Muscle layer of duodenum (tissue), 2 donors: ENCODE measurements around the gene CCDC87.
"Not testable (repeated sequence)": the region's sequence is repeated elsewhere in the genome, so short reads cannot be mapped to it uniquely, and the experiment has no call there.

Experiments
- H3K27ac ChIP-seq: one replicate; pipeline ENCODE4 v1.7.0; 2013; ENCODE audit warnings: mild to moderate bottlenecking, low read length
- H3K27me3 ChIP-seq: one replicate; pipeline ENCODE4 v1.7.0; 2013; ENCODE audit warnings: low read depth, mild to moderate bottlenecking, control low read depth, low read length
- H3K36me3 ChIP-seq, 2 donors: one replicate each; pipeline ENCODE4 v1.7.0; 2013; ENCODE audit warnings: low read length in 2 of 2, control low read depth in 1 of 2, mild to moderate bottlenecking in 1 of 2; ENCODE audit not compliant: insufficient read depth in 2 of 2, control insufficient read depth in 1 of 2
- H3K4me1 ChIP-seq, 2 donors: one replicate each; pipeline ENCODE4 v1.7.0; 2013; ENCODE audit warnings: low read length in 2 of 2, mild to moderate bottlenecking in 2 of 2, control low read depth in 1 of 2, moderate library complexity in 1 of 2; ENCODE audit not compliant: insufficient read depth in 2 of 2, control insufficient read depth in 1 of 2
- H3K4me3 ChIP-seq, 2 donors: one replicate each; pipeline ENCODE4 v1.7.0; 2013; ENCODE audit warnings: low read length in 2 of 2, low read depth in 1 of 2, mild to moderate bottlenecking in 1 of 2
- H3K9me3 ChIP-seq, 2 donors: one replicate each; pipeline ENCODE4 v1.7.0; 2013; ENCODE audit warnings: low read length in 2 of 2, control low read depth in 1 of 2, mild to moderate bottlenecking in 1 of 2; ENCODE audit not compliant: control insufficient read depth in 1 of 2
- donor health status: healthy.

The CCDC87 gene

DNA sequence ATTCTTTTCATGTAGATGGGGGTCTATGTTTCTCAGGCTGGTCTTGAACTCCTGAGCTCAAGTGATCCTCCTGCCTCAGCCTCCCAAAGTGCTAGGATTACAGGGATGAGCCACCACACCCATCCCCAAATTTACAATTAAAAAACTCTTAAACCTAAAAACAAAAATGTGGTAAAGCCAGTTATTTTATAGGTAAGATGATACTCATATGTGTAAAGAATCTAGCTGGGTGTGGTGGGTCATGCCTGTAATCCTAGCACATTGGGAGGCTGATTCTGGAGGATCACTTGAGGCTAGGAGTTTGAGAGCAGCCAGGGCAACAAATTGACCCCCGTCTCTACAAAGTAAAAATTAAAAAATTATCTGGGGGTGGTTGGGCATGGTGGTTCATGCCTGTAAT, 19.6 kb upstream of the CCDC87 start:
- H3K27ac ChIP-seq: no peak overlapping the region
- no peaks in the 10 kb centered on the region for H3K9me3 ChIP-seq
- H3K4me1 ChIP-seq: peaks cover under 1 to 16% of the 10 kb centered on the region in 2 donors
- no peaks in the 10 kb centered on the region for H3K36me3 ChIP-seq
- H3K27me3 ChIP-seq: no peaks in the 10 kb centered on the region
- H3K4me3 ChIP-seq: no peak overlapping the region

DNA sequence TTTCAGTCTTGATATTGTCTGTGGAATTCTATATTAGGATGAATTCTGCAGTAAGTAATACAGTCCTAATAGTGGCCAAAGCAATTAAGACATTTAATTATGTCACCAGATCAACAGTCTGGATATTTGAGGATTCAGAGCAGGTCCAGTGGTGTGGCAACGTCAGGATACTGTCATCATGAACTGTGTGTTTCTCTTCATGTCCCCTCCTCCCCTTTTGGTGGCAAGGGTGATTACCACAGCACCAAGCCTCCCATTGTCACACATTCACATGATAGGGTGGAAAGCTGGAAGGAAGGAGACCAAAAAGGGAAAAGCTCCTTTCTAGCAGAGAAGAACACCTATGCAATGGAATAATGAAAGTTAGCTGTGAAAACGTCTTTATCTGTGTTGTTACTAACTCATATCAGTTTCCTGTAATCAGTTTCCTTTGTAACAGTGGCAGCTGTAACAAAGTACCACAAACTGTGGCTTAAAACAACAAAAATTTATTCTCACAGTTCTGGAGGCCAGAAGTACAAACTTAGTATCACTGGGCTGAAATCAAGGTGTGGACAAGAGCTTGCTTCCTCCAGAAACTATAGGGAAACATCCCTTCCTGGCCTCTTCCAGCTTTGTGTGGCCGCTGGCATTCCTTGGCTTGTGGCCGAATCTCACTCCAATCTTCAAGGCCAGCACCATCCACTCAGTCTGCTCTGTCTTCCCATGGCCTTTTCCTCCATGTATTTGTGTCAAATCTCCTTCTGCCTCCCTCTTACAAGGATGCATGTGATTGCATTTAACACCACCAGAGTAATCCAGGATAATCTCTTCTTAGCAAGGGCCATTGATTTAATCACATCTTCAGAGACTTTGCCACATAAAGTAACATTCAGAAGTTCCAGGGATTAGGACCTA, 17.1 kb upstream of the CCDC87 start:
- no peaks in the 10 kb centered on the region for H3K9me3 ChIP-seq
- H3K27me3 ChIP-seq: no peaks in the 10 kb centered on the region
- peaks cover 4 to 17% of the 10 kb centered on the region in 2 donors for H3K4me1 ChIP-seq
- no peak overlapping the region for H3K4me3 ChIP-seq
- peaks cover 0 to 15% of the 10 kb centered on the region in 2 donors for H3K36me3 ChIP-seq
- H3K27ac ChIP-seq: no peak overlapping the region

DNA sequence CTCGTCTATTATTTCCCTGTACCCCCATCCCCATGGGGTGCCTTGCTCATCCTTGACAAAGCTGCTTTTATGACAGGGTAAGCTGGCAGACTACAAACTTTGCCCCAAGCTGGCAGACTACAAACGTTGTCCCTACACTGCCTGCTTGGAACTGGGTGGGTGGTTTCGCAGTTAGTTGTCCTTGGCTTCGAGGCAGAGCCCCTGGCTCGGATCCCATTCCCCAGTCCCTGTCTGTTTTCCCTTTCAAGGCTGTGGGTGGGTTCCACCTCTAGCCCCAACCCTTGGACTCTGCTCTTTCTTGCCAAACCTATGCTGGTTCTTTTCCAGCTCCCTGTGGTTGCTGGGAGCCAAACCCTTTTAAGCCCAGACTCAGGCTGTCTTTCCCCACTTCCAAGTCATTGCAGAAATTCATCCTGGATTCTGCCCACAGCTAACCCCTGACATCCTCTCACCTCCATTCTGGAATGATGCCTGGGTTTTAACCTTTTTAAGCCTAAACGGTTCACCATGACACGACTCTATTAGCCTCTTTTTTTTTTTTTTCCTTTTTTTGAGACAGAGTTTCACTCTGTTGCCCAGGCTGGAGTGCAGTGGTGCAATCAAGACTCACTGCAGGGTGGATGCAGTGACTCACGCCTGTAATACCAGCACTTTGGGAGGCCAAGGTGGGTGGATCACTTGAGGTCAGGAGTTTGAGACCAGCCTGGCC, 14.4 kb upstream of the CCDC87 start:
- no peaks in the 10 kb centered on the region for H3K27me3 ChIP-seq
- H3K27ac ChIP-seq: peak overlapping the region; percentile 75
- peaks cover 0 to 29% of the 10 kb centered on the region in 2 donors for H3K36me3 ChIP-seq
- H3K9me3 ChIP-seq: no peaks in the 10 kb centered on the region
- peaks cover 4 to 21% of the 10 kb centered on the region in 2 donors for H3K4me1 ChIP-seq
- no peak overlapping the region for H3K4me3 ChIP-seq

DNA sequence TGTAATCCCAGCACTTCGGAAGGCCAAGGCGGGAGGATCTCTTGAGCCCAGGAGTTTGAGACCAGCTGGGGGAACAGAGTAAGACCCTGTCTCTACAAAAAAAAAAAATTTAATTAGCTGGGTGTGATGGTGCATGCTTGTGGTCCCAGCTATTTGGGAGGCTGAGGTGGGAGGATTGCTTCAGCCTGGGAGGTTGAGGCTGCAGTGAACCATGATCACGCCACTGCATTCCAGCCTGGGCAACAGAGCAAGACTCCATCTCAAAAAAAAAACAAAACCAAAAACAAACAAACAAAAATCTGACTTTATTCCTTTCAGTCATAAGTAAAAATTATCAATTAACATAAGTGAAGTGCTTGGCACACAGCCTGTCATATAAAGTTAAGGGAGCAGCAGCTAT, 13.7 kb upstream of the CCDC87 start:
- Histone ChIP-seq H3K36me3 (peaks cover 0 to 29% of the 10 kb centered on the region in 2 donors), H3K27ac (peak overlapping the region; percentile 75)
- H3K9me3 ChIP-seq: not testable (repeated sequence)

DNA sequence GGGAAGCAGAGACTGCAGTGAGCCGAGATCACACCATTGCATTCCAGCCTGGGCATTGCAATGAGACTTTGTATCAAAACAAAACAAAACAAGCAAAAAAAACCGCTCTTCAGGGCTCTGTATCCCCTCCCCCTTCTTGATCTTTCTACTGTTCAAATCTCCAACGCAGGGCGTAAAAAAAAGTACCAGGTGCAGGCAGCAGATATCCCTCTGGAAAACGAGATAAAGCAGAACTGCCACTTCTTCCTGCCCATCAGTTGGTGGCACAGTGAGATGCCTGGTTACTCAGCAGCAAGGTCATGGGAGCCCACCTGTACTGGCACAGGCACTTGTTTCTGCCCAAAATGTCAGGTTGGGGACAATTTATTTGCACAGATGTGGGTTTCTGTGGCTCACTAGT, 11.3 kb upstream of the CCDC87 start:
- Histone ChIP-seq H3K9me3 (no peaks in the 10 kb centered on the region), H3K27ac (no peak overlapping the region), H3K27me3 (no peaks in the 10 kb centered on the region), H3K4me3 (no peak overlapping the region), H3K36me3 (peaks cover 8 to 45% of the 10 kb centered on the region in 2 donors), H3K4me1 (peaks cover 4 to 28% of the 10 kb centered on the region in 2 donors)

More for the DNA sequence above, 13.7 kb upstream of the CCDC87 start:
- not testable (repeated sequence) for H3K27me3 ChIP-seq, H3K4me3 ChIP-seq
- peaks cover 4 to 28% of the 10 kb centered on the region in 2 donors for H3K4me1 ChIP-seq

DNA sequence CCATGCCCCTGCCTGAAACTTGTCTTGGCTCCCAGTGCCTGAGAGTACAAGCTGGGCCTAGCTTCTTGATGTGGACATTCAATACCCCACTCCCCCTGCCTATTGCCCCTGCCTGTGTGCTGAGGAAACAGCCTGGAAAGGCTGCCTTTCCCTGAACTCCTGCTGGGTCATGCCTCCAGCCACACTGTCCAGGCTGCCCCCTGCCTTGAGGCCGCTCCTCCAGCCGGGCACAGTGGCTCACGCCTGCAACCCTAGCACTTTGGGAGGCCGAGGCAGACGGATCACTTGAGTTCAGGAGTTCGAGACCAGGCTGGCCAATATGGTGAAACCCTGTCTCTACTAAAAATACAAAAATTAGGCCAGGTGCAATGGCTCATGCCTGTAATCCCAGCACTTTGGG, 10.2 kb upstream of the CCDC87 start:
- no peaks in the 10 kb centered on the region for H3K27me3 ChIP-seq
- no peak overlapping the region for H3K4me3 ChIP-seq
- peaks cover 8 to 48% of the 10 kb centered on the region in 2 donors for H3K36me3 ChIP-seq
- no peaks in the 10 kb centered on the region for H3K9me3 ChIP-seq
- H3K4me1 ChIP-seq: peaks cover 4 to 24% of the 10 kb centered on the region in 2 donors
- no peak overlapping the region for H3K27ac ChIP-seq

DNA sequence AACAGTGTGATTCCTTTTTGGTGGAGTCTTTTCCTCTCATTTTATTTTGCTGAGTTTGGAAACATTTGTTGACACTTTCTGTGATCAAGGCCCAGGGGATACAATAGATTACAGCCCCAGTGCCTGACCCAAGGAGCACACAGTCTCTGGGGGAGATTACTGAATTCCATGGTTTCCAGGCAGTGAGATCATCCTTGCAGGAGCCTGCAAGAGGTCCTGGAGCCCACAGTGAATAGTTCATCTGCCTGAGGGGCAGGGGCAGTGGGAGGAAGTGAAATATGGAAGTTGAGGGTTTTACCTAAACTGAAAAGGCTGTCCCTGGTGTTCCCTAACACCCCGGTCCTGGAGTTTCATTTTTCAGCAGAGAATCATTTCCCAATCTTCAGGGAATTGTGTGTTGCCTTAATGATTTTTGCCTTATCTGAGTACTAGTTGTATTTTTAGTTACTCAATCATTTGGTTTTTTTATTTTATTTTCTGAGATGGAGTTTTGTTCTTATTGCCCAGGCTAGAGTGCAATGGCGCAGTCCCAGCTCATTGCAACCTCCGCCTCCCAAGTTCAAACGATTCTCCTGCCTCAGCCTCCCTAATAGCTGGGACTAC, 7.9 kb upstream of the CCDC87 start:
- Histone ChIP-seq H3K9me3 (no peaks in the 10 kb centered on the region), H3K27me3 (no peaks in the 10 kb centered on the region), H3K4me1 (peaks cover 0 to 17% of the 10 kb centered on the region in 2 donors), H3K36me3 (peaks cover 8 to 41% of the 10 kb centered on the region in 2 donors), H3K4me3 (no peak overlapping the region), H3K27ac (no peak overlapping the region)

DNA sequence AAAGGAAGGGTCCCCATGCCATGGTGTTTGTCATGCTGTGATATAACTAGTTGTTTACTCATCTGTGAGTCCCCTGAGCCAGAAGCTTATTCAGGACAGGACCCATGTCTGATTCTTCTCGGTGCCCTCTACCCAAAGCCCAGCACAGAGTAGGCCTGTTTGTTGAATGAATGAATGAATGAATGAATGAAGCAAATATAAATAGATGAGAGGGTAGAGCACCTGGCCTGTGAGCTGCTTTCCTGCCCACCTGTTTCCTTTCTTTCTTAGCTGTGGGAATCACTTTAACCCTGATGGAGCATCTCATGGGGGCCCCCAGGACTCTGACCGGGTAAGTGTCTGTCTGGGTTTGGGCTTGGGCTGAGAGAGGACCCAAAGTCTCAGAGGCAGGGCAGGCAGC, 7.4 kb upstream of the CCDC87 start:
- H3K9me3 ChIP-seq: no peaks in the 10 kb centered on the region
- H3K4me1 ChIP-seq: peaks cover 0 to 23% of the 10 kb centered on the region in 2 donors
- H3K36me3 ChIP-seq: peaks cover 8 to 36% of the 10 kb centered on the region in 2 donors
- H3K4me3 ChIP-seq: no peak overlapping the region
- no peaks in the 10 kb centered on the region for H3K27me3 ChIP-seq
- no peak overlapping the region for H3K27ac ChIP-seq

DNA sequence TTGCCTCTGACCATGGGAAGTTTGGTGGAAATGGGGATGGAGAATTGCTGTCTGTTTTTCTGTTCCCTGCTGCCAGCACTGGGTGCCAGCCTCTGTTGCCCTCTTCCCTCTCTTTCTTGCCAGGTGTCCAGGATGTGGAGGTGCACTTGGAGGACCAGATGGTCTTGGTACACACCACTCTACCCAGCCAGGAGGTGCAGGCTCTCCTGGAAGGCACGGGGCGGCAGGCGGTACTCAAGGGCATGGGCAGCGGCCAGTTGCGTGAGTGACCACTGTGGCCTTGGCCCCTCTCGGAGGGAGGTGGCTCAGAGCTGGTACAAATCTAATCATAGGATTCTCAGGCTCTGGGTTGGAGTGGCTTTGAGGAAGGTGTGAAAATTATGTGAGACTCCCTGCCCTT, 6.1 kb upstream of the CCDC87 start:
- Histone ChIP-seq H3K27me3 (no peaks in the 10 kb centered on the region), H3K4me1 (peaks cover 0 to 32% of the 10 kb centered on the region in 2 donors), H3K36me3 (peaks cover 8 to 27% of the 10 kb centered on the region in 2 donors), H3K9me3 (no peaks in the 10 kb centered on the region), H3K4me3 (no peak overlapping the region), H3K27ac (no peak overlapping the region)

DNA sequence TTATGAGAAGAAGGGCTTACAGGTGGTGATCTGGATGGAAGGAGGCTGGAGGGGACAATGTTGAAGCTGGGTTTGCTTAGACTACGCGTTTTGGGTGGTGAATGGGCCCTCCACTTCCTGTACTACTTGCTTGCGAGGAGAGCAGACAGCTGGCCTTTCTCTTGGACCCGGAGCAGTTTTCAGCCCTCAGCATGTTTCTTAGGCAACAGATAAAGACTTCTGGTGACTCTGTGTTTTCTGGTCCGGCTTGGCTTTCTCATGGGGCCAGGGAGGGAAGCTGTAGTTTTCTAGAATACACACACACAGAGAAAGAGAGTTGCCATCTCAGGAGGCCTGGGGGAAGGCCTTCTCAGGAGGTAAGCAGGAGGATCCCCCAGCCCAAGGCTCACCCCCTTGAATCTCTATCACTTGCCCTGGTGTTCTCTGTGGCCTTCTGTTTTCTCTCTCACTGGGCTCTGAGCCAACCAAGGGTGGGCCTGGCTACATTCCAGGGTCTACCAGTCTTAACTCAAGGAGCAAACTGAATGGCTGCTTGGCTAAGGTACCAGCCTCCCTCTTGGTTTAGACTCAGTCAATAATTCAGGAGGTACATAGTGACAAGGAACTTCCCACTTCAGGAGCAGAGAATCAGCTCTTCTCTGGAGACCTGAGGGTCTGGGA, 2.5 kb upstream of the CCDC87 start:
- Histone ChIP-seq H3K9me3 (no peaks in the 10 kb centered on the region), H3K4me1 (peaks cover 5 to 32% of the 10 kb centered on the region in 2 donors), H3K4me3 (peak overlapping the region in 1 of 2 donors; percentile 7), H3K27me3 (no peaks in the 10 kb centered on the region), H3K27ac (peak overlapping the region; percentile 58), H3K36me3 (peaks cover 7 to 15% of the 10 kb centered on the region in 2 donors)

DNA sequence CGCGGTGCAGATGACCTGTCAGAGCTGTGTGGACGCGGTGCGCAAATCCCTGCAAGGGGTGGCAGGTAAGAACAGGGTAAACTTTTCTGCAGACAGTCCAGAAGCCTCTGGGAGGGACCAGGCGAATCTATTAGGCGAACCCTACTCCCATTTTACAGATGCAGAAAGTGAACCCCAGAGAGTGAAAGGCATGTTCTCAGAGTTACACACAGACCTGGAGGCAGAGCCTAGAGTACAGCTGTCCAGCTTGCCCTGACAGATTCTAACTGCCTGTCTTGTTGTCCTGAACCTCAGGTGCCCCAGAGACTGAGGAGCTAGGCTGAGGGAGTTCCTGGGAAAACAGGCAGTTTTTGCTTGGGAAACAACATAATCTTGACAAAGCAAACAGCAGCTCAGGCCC, 787 bp upstream of the CCDC87 start:
- H3K27ac ChIP-seq: peak overlapping the region; percentile 79
- H3K4me3 ChIP-seq: peak overlapping the region; percentile 64 to 92
- H3K9me3 ChIP-seq: no peaks in the 10 kb centered on the region
- H3K27me3 ChIP-seq: no peaks in the 10 kb centered on the region
- H3K36me3 ChIP-seq: no peaks in the 10 kb centered on the region
- H3K4me1 ChIP-seq: peaks cover 5 to 32% of the 10 kb centered on the region in 2 donors
